Measurements from ENCODE around the gene SDR9C7. TPM values are rescaled to one million over a fixed set of nuclear protein-coding genes. Genes with fewer than 3 reads are reported as not detected.

The SDR9C7 gene
- polyA plus RNA-seq, 1 donor from 2014 or later, result 0.63 TPM

DNA sequence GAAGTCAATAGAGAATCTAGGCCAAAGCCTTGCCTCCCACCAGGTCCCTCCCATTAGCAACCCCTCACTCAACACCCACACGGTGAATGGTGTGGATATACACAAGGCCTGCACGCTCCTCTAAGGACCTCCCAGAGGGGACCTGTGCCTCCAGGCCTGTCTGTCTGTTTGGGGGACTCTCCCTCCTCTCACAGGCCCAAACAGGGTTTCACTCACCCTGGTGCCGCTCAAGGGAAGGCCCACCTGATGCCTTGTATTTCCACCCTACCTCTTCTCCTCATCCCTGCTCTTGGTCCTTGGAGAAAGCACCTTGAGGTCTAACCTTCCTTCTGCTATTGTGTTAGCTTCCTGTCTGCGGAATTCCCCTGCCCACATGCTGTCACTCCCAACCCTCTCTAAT, 4.4 kb downstream of the SDR9C7 start:
- no peak overlapping the region for H3K4me2 ChIP-seq (ENCODE audit: low read length)

DNA sequence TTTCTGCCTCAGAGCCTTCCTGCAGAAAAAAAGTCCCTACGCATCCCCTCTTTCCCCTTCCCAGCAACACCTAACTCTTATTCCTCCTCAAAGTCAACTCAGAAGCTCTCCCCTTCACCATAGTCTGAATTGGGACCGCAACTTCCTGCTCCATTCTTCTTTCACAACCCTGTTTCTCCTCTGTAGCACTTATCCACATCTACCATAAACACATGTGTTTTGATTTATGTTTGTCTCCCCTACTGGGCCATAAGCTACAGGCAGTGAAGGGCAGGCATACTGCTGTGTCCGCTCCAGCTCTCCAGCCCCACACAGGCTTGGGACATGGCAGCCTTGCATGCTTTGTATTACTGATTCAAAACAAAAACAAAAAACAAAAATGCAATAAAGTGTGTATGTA, 5.9 kb downstream of the SDR9C7 start:
- Histone ChIP-seq H2AFZ (ENCODE audit: low read depth, low read length) (no peak overlapping the region), H4K20me1 (ENCODE audit: insufficient read depth) (no peaks in the 10 kb centered on the region), H3K4me2 (ENCODE audit: low read length) (no peak overlapping the region), H3K9me2 (ENCODE audit: insufficient read depth, low read length) (no peaks in the 10 kb centered on the region), H3K27ac (ENCODE audit: low read length) (no peak overlapping the region), H3K79me2 (replicated peaks; ENCODE audit: insufficient read depth, low read length) (no peaks in the 10 kb centered on the region), H3K27me3 (ENCODE audit: insufficient read depth, low read depth, low read length) (no peaks in the 10 kb centered on the region), H3K36me3 (ENCODE audit: insufficient read depth, low read length) (no peaks in the 10 kb centered on the region), H3K9me3 (ENCODE audit: low read length) (no peaks in the 10 kb centered on the region), H3K9ac (ENCODE audit: low read length) (no peak overlapping the region), H3K4me3 (ENCODE audit: low read length) (no peak overlapping the region), H3F3A (ENCODE audit: insufficient read depth, low read length, poor library complexity, severe bottlenecking) (no peaks in the 10 kb centered on the region)
- TF ChIP-seq MXI1 (conservative IDR thresholded peaks at IDR 0.05; ENCODE audit: poor library complexity, severe bottlenecking) (no peak), TAF1 (IDR thresholded peaks at IDR 0.05; ENCODE audit: low read depth) (no peak)

More for the DNA sequence above, 4.4 kb downstream of the SDR9C7 start:
- Histone ChIP-seq H2AFZ (ENCODE audit: low read depth, low read length) (no peak overlapping the region), H3K27ac (ENCODE audit: low read length) (no peak overlapping the region), H3F3A (ENCODE audit: insufficient read depth, low read length, poor library complexity, severe bottlenecking) (no peaks in the 10 kb centered on the region), H4K20me1 (ENCODE audit: insufficient read depth) (no peaks in the 10 kb centered on the region), H3K9me3 (ENCODE audit: low read length) (no peaks in the 10 kb centered on the region), H3K9me2 (ENCODE audit: insufficient read depth, low read length) (no peaks in the 10 kb centered on the region), H3K36me3 (ENCODE audit: insufficient read depth, low read length) (no peaks in the 10 kb centered on the region), H3K27me3 (ENCODE audit: insufficient read depth, low read depth, low read length) (no peaks in the 10 kb centered on the region), H3K79me2 (replicated peaks; ENCODE audit: insufficient read depth, low read length) (no peaks in the 10 kb centered on the region), H3K9ac (ENCODE audit: low read length) (no peak overlapping the region), H3K4me3 (ENCODE audit: low read length) (no peak overlapping the region)
- TF ChIP-seq TAF1 (IDR thresholded peaks at IDR 0.05; ENCODE audit: low read depth) (no peak), EP300 (conservative IDR thresholded peaks at IDR 0.05; ENCODE audit: poor library complexity, severe bottlenecking) (no peak), EZH2 (IDR thresholded peaks at IDR 0.05; ENCODE audit: borderline replicate concordance, insufficient read depth, low read length, poor library complexity, severe bottlenecking) (no peak), SMC3 (conservative IDR thresholded peaks at IDR 0.05; ENCODE audit: poor library complexity) (no peak), REST (IDR thresholded peaks at IDR 0.05; ENCODE audit: borderline replicate concordance) (no peak), POLR2AphosphoS5 (IDR thresholded peaks at IDR 0.05) (no peak), MXI1 (conservative IDR thresholded peaks at IDR 0.05; ENCODE audit: poor library complexity, severe bottlenecking) (no peak), RAD21 (conservative IDR thresholded peaks at IDR 0.05) (no peak)
- TF ChIP-seq, protein P1, sequence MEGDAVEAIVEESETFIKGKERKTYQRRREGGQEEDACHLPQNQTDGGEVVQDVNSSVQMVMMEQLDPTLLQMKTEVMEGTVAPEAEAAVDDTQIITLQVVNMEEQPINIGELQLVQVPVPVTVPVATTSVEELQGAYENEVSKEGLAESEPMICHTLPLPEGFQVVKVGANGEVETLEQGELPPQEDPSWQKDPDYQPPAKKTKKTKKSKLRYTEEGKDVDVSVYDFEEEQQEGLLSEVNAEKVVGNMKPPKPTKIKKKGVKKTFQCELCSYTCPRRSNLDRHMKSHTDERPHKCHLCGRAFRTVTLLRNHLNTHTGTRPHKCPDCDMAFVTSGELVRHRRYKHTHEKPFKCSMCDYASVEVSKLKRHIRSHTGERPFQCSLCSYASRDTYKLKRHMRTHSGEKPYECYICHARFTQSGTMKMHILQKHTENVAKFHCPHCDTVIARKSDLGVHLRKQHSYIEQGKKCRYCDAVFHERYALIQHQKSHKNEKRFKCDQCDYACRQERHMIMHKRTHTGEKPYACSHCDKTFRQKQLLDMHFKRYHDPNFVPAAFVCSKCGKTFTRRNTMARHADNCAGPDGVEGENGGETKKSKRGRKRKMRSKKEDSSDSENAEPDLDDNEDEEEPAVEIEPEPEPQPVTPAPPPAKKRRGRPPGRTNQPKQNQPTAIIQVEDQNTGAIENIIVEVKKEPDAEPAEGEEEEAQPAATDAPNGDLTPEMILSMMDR (IDR thresholded peaks at IDR 0.05; ENCODE audit: poor library complexity, severe bottlenecking), result no peak

- H3K4me2 ChIP-seq (ENCODE audit: low read length), result no peak overlapping the region
Observed at GRCh38 chr12:56927281-56927680, 6.9 kb downstream of the SDR9C7 start.

More at GRCh38 chr12:56927281-56927680, 6.9 kb downstream of the SDR9C7 start:
- Histone ChIP-seq H3F3A (ENCODE audit: insufficient read depth, low read length, poor library complexity, severe bottlenecking) (no peaks in the 10 kb centered on the region), H3K4me3 (ENCODE audit: low read length) (no peak overlapping the region), H3K27ac (ENCODE audit: low read length) (no peak overlapping the region), H4K20me1 (ENCODE audit: insufficient read depth) (no peaks in the 10 kb centered on the region), H3K9me3 (ENCODE audit: low read length) (no peaks in the 10 kb centered on the region), H3K27me3 (ENCODE audit: insufficient read depth, low read depth, low read length) (no peaks in the 10 kb centered on the region), H3K9ac (ENCODE audit: low read length) (no peak overlapping the region), H3K9me2 (ENCODE audit: insufficient read depth, low read length) (no peaks in the 10 kb centered on the region), H2AFZ (ENCODE audit: low read depth, low read length) (no peak overlapping the region), H3K79me2 (replicated peaks; ENCODE audit: insufficient read depth, low read length) (no peaks in the 10 kb centered on the region), H3K36me3 (ENCODE audit: insufficient read depth, low read length) (no peaks in the 10 kb centered on the region)
- TF ChIP-seq SMC3 (conservative IDR thresholded peaks at IDR 0.05; ENCODE audit: poor library complexity) (no peak), TAF1 (IDR thresholded peaks at IDR 0.05; ENCODE audit: low read depth) (no peak), RAD21 (conservative IDR thresholded peaks at IDR 0.05) (no peak), EP300 (conservative IDR thresholded peaks at IDR 0.05; ENCODE audit: poor library complexity, severe bottlenecking) (no peak), REST (IDR thresholded peaks at IDR 0.05; ENCODE audit: borderline replicate concordance) (no peak), EZH2 (IDR thresholded peaks at IDR 0.05; ENCODE audit: borderline replicate concordance, insufficient read depth, low read length, poor library complexity, severe bottlenecking) (no peak), MXI1 (conservative IDR thresholded peaks at IDR 0.05; ENCODE audit: poor library complexity, severe bottlenecking) (no peak), POLR2AphosphoS5 (IDR thresholded peaks at IDR 0.05) (no peak)
- TF ChIP-seq, protein P1 (IDR thresholded peaks at IDR 0.05; ENCODE audit: poor library complexity, severe bottlenecking), result no peak

Data from neural cell (in vitro differentiated cells).